Vagina (tissue), 2 donors: ENCODE results near the gene SP7.

ENCODE experiments used
- POLR2AphosphoS5 ChIP-seq, 2 donors: sonication (generic); formaldehyde crosslinking; IDR thresholded peaks; one replicate each; pipeline ENCODE4 v1.9.0; 2017; ENCODE audit warnings: antibody characterized with exemption in 2 of 2, mild to moderate bottlenecking in 2 of 2, low read depth in 1 of 2; ENCODE audit not compliant: insufficient read depth in 1 of 2
- TF ChIP-seq, protein P1 (sequence below), 3 experiments: fragments of 450-650 bp in 2 of 3; fragments of 200-600 bp in 1 of 3; sonication (generic) in 1 of 3; IDR thresholded peaks; one replicate each; pipeline ENCODE4 v1.5.1; 2017 to 2019; ENCODE audit warnings: antibody characterized with exemption in 3 of 3, mild to moderate bottlenecking in 2 of 3, moderate library complexity in 2 of 3

DNA sequence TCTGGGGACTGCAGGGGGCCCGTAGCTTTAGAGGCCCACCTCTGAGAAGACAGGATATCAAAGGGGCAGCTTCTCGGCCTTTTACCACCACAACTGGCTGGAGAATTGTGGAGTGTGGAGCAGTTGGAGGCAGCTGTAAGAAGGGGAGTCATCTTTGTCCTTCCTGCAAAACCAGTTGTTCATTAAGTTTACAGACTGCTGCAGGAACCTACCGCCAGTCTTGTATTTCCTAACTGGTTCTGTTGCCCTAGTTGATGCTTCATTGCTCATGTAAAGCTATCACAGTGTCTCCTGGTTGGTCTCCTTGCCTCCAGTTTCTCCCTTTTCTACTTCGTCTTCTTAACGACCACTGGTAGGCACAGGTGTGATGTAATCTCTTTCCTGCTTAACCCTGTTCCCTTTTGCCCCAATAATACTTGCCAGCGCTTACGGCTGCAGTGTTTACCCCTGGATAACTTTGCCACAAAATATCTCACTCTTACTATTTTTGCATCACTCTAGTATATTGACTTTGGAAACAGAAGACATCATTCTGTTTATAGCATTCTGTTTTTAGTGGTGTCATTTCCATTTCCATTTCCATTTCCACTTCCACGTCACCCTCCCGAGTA lies 56.2 kb downstream of the SP7 start:
- TF ChIP-seq, protein P1, sequence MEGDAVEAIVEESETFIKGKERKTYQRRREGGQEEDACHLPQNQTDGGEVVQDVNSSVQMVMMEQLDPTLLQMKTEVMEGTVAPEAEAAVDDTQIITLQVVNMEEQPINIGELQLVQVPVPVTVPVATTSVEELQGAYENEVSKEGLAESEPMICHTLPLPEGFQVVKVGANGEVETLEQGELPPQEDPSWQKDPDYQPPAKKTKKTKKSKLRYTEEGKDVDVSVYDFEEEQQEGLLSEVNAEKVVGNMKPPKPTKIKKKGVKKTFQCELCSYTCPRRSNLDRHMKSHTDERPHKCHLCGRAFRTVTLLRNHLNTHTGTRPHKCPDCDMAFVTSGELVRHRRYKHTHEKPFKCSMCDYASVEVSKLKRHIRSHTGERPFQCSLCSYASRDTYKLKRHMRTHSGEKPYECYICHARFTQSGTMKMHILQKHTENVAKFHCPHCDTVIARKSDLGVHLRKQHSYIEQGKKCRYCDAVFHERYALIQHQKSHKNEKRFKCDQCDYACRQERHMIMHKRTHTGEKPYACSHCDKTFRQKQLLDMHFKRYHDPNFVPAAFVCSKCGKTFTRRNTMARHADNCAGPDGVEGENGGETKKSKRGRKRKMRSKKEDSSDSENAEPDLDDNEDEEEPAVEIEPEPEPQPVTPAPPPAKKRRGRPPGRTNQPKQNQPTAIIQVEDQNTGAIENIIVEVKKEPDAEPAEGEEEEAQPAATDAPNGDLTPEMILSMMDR (IDR thresholded peaks at IDR 0.05), result no peak
- no peak for TF ChIP-seq POLR2AphosphoS5 (IDR thresholded peaks at IDR 0.05; ENCODE audit: insufficient read depth in 1 of 2, low read depth in 1 of 2)
